ENCODE results near the gene PANK2.
"Not testable (repeated sequence)": the region's sequence is repeated elsewhere in the genome, so short reads cannot be mapped to it uniquely, and the experiment has no call there.

The PANK2 gene

DNA sequence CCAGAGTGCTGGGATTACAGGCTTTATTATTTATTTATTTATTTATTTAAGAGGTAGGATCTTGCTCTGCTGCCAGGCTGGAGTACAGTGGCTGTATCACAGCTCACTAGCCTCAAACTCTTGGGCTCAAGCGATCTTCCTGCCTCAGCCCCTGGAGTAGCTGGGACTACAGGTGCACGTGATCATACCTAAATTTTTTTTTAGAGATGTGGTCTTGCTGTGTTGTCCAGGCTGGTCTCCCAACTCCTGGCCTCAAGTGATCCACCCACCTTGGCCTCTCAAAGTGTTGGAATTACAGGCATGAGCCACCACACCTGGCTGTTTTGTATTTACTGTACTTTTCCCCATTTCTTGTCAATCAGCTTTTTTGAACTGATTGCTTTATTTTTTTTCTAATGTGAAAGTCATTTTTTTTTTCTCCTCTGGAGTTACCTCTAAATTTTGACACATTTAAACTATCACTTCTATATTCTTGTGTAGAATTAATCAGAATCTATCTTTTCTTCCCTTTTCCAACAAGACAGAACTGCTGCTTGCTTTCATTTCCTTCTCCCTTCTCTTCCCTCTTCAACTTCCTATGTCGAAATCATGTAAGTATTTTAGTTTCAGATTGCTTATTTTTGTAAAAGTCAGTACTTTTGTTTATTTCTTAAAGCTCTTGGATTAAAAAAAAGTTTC lies 12.0 kb downstream of the PANK2 start:
- no peak for DNase-seq (ENCODE audit: low spot score)

DNA sequence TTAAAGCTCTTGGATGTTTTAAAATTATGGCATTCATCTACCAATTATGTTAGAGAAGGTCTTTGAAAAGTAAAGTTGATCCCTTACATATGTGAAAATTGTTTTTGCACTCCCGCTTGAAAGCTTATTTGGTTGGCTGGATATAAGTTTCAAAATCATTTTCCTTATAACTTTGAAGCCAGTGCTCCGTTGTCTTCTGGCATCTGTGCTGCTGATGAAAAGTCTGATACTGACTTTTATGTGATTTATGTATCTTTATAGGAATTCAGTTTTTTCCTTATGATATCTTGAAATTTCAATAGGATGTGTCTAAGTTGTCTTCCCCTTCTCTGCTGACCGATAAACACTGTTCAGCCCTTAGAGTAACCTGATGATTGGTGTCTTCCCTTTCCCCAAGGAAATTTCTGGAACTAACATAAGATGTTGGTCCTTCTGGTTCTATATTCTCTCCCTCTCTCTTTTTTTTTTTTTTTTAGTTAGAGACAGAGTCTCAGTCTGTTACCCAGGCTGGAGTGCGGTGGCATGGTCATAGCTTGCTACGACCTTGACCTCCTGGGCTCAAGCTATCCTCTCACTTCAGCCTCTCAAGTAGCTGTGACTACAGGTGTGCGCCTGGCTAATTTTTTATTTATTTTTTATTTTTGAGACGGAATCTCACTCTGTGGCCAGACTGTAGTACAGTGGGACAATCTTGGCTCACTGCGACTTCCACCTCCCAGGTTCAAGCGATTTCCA lies 12.7 kb downstream of the PANK2 start:
- DNase-seq (ENCODE audit: low spot score): no peak

DNA sequence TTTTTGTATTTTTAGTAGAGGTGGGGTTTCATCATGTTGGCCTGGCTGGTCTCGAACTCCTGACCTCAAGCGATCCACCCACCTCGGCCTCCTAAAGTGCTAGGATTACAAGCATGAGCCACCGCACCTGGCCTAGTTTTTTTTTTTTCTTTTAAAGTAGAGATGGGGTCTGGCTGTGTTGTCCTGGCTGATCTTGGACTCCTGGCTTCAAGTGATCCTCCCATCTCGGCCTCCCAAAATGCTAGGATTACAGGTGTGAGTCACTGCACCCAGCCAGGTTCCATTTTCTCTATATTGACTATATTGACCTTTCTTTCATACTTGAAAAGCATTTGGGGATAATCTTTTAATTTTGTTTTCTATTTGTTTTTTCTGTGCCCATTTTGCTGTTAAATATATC lies 13.3 kb downstream of the PANK2 start:
- DNase-seq (ENCODE audit: low spot score): no peak

DNA sequence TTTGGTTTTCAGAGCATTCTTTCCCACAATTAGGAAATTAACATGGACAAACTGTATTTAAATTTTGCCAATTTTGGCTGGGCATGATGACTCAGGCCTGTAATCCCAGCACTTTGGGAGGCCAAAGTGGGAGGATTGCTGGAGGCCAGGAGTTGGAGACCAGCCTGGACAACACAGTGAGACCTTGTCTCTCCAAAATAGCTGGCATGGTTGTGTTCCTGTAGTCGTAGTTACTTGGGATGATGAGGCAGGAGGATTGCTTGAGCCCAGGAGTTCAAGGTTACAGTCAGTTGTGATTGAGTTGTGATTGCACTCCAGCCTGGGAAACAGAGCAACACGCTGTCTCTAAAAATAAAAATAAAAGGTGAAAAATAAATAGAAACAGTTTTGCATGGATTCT lies 15.0 kb downstream of the PANK2 start:
- no peak for DNase-seq (ENCODE audit: low spot score)

DNA sequence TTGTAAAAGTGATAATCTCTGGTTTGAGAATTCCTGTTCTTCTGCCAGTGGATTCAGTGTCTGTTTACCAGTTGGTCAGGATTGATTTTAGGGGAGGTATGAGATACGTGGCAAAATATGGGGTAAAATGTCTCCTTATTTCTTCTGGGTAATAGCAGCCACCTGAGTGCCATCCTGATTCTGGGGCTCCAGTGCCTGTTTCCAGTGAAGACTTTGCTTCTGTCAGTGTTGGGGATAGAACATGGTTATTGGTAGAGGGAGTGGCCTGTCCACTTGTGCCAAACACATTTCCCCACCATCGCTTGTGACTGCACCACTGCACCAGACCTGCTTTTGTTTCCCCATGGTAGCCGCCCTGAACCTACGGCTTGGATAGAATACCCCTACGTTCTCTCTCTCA lies 15.7 kb downstream of the PANK2 start:
- DNase-seq (ENCODE audit: low spot score): no peak

DNA sequence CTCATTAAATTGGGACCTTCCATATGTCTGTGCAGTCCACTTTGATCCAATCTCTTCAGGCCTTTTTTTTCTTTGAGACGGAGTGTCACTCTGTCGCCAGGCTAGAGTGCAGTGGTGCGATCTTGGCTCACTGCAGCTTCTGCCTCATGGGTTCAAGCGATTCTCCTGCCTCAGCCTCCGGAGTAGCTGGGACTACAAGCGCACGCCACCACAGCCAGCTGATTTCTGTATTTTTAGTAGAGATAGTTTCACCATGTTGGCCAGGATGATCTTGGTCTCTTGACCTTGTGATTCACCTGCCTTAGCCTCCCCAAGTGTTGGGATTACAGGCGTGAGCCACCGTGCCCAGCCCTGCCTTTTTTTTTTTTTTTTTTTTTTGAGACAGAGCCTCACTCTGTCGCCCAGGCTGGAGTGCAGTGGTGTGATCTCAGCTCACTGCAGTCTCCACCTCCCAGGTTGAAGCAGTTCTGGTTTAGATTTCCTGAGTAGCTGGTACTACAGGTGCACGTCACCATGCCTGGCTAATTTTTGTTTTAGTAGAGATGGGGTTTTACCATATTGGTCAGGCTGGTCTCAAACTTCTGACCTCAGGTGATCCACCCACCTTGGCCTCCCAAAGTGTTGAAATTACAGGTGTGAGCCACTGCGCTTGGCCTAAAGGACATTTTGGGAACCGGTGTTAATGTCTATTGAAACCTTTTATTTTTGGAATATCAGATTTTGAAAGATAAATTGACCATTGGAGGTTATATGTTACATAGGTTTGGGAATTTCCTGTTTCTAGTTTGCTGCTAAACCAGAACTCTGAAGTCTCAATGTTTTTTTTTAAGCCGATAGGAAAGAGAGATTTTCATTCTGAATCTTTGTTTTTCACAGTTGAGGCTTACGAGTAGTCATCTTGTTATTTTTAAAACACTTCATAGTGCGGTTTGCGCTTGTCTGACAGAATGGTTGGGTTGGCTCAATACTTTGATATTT lies 17.8 kb downstream of the PANK2 start:
- not testable (repeated sequence) for DNase-seq (ENCODE audit: low spot score)

DNA sequence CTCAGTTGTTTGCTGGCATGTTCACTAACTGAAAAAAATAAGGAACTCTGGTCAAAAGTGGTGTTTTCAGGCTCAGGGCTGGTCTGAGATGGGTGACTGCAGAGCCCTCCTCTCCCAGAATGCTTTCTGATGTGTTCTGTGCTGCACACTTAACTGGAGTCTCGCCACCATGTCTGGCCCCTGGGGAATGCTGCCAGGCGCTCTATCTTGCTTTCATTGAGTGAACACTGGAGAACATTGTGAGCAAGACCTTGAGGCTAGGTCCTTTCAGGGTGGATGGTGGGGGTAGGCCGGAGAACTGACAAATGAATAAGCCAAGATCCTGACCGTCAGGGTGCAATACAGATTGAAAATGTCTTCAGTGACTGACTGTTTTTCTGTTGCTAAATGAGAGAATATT lies 19.5 kb downstream of the PANK2 start:
- no peak for DNase-seq (ENCODE audit: low spot score)

DNA sequence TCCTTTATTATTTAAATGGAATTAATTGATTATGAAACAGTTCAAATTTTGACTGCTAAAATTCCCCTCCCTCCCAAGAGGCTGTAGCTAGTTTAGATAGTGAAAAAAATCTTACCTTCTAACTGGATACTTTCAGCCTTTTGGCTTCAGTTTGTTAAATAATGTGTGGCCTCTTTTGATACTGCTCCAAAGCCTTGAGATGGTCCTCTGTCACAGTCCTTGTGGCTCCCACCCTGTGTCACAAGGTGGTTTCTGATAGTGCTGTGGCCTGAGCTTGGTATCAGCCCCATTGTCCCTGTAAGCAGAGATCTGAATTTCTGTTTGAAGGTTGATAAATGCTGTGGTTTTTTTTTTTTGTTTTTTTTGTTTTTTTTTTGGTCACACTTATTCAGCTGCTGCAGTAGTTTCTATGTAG lies 20.8 kb downstream of the PANK2 start:
- no peak for DNase-seq (ENCODE audit: low spot score)

DNA sequence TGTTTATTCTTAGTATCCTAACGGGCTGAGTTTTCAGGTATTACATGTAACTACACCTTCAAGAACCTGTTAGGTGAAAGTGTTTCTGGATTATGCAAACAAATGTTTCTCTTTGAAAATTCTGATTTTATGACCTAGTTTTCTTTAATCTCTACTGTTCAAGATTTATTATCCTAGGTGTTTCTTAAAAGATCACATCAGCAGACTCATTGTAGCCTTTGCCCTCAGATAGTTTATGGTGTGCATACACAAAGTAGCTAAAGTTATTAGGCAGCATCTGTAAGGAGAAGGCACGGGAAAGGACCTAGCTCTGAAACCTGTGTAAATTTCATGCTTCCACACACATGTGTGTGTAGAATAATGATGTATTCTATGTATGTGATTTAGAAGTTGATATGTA lies 21.7 kb downstream of the PANK2 start:
- no peak for DNase-seq (ENCODE audit: low spot score)

DNA sequence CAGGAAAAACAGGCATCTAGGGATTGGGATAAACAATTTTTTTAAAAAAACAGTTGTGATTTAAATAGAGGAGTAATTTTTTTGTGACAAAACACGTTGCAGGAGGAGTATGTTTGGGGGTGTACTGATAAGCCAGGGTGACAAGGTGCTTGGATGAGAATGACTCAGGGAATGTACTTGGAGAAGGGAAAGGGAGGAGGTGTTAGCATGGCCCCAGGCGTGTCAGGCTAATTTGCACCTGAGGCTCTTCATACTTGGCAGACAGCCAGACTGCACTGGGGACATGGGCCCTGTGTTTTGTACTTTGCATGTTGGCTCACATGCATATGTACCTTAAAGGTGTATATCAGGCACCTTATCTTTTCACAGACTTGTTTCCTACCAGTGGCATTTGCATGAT lies 22.8 kb downstream of the PANK2 start:
- no peak for DNase-seq (ENCODE audit: low spot score)

DNA sequence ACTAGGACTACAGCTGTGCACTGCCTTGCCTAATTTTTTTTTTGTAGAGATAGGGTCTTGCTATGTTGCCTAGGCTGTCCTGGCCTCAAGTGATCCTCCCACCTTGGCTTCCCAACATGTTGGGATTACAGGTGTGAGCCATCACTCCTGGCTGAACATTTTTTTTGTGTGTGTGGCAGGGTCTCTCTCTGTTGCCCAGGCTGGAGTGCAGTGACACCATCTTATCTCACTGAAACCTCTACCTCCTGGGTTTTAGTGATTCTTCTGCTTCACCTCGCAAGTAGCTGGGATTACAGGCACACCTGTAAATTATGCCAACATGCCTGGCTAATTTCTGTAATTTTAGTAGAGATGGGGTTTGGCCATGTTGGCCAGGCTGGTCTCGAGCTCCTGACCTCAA lies 25.3 kb downstream of the PANK2 start:
- no peak for DNase-seq (ENCODE audit: low spot score)

DNA sequence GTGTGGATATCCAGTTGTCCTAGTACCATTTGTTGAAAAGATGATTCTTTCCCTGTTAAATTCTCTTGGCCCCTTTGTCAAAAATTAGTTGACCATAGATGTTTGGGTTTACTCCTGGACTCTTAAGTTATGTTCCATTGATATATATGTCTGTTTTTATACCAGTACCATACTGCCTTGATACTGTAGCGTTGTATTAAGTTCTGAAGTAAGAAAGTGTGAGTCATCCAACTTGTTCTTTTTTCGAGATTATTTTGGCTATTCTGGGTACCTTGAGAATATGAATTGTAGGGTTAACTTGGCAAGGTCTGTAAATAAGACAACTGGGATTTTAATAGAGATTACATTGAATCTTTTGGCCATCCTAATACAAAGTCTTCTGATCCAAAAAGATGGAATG lies 26.5 kb downstream of the PANK2 start:
- DNase-seq (ENCODE audit: low spot score): no peak

DNA sequence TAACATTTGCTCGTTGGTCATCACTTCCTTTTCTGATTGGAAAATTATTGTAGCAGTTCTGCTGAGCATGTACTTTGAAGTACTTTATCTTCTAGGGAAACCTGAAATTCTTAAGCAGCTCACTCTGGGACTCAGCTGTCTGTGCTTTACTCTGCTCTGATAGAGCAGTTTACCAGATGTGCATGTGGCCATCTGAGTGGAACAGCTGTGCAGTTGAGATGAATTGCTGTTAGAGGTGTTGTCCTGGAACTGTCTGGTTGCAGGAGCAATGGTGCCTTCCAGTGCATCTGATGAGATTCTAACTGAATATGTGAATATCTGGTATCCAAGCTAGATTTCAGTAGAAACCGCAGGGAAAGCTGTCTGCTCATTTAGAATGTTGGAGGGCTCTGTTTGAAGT lies 27.2 kb downstream of the PANK2 start:
- DNase-seq (ENCODE audit: low spot score): no peak

DNA sequence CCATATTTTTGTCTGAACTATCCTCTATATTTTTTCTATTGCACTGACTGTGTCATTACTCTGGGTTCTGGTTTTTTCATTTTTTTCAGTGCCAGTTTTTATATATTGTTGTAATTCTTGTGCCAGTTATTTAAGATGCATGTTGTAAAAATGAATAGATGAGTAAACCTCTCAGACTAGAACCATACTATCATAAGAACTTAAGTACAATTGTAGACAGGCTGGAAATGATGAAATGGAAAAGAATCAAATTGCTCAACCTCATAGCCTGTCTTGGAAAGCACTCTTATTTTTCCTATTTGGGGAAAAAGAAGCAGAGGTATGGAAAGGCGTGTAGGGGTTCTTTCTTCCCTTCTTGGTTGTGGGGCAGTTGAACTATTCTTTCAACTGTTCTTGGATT lies 30.2 kb downstream of the PANK2 start:
- DNase-seq (ENCODE audit: low spot score): no peak

DNA sequence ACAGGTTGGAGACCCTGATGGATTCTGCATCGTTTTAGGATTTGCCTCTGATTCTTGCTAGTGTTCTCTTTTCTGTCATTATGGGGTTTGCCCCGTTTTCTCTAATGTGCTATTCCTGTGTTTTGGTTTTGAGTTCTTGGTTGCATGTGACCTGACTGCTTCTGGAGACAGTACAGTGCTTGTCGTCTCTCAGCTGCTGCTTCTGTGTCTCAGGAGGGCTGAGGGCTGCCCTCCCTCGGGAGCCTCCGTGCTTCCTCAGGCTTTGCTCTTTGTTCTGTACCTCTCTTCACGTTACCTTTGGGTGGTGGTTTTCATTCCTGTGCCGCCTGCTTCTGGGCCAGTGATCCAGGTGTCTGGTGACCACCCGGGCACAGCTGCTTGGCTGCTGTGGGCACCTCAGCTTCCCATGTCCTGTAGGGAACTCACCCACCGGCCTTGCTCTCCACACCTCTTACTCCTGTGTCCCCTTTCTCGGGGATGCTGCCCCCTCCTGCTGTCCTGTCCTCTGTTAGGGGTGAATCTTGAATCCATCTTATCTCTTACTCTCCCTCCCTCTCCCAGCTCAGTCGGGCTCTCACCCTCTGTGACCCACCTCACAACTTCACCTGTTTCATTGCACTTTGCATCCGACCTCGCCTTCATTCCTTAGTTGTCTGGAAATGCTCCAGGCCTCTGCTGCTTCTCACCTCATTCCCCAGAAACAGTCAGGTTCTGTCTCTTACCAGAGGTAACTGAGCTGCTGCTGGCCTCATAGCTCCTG lies 33.2 kb downstream of the PANK2 start:
- no peak for DNase-seq (ENCODE audit: low spot score)

DNA sequence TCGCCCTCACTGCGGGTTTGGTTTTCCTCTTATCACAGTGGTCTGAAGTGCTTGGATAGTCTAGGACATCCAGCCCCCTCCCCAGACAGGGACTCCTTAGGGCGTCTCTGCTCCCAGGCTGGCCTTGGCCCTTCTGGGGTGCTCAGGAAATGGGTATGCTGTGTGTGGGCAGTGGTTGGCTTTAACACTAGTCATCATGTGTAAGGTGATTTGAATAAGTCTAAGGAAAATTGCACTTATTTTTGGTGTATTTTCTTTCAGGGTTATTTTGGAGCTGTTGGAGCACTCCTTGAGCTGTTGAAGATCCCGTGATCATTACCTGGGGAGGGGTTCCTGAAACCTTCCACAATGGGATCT lies 33.8 kb downstream of the PANK2 start:
- DNase-seq (ENCODE audit: low spot score): no peak

DNA sequence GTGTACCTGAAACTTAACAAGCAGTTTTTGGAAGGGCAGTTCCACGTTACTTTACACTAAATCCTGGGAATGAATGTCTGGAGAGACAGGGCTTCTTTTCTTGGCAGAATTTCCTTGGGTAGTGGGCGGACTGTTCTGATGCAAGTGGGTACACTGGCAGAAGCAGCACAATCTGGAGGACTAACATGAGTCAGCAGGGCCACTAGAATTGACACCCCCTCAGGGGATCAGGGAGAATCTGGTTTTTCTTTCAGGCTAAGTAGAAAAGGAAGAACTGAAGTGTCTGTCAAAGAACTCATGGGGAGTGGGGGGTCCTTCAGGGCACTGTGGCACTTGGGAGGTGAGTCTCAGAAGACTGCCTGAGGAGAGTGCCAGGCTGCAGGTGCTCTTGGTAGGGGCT lies 34.6 kb downstream of the PANK2 start:
- peak; percentile 75 for DNase-seq (ENCODE audit: low spot score)

DNA sequence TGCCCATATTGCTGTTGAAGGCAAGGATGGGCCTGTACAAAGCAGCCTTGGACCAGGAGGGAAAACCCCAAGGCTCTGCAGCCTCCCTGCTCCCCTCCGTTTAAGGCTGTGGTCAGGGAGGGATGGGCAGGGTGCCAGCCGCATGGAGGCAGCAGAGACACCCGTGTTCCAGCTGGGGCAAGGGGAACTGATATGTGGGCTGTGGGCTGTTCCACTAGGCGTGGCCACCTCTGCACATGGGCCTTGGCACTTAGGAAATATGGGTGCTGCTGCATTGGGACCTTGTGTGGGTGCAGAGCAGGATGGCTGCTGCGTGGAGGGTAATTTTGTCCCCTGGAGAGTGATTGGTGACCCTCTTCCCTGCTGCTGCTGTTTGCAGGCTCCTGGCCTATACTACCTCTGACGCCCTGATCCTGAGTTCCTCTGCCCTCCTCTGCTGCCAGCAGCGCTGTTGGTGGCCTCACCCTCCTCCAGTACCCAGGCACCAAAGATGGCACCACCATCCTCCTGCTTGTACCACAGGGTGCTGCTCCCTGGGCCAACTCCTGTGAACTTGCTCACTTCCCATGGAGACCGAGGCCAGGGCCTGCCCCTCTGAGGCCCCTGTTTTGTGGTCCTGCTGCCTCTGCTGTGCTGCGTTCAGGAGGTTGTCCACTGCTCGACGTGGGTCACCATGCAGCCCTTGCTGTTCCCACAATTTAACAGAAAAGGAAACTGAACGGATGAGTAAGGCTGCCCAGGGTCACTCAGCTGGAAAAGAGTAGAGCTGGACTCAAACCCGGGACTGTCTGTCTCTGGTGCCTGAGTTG lies 35.3 kb downstream of the PANK2 start:
- no peak for DNase-seq (ENCODE audit: low spot score)

DNA sequence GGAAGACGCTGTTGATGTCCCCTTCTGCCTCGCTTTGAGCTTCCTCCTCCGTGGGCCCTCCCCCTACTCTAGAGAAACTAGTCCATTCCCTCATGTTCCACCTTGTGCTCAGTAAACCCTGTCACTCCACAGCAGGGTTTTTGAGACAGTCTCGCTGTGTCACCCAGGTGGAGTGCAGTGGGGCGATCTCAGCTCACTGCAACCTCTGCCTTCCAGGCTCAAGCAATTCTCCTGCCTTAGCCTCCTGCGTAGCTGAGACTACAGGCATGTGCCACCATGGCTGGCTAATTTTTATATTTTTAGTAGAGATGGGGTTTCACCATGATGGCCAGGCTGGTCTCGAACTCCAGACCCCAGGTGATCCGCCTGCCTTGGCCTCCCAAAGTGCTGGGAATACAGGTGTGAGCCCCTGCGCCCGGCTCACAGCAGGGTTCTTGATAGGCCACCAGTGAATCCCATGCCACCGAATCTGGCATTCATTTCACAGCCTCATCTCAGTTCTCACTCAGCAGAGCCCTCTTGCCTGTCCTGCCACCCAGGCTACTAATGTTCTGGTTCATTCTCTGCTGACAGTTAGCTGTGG lies 36.0 kb downstream of the PANK2 start:
- no peak for DNase-seq (ENCODE audit: low spot score)

DNA sequence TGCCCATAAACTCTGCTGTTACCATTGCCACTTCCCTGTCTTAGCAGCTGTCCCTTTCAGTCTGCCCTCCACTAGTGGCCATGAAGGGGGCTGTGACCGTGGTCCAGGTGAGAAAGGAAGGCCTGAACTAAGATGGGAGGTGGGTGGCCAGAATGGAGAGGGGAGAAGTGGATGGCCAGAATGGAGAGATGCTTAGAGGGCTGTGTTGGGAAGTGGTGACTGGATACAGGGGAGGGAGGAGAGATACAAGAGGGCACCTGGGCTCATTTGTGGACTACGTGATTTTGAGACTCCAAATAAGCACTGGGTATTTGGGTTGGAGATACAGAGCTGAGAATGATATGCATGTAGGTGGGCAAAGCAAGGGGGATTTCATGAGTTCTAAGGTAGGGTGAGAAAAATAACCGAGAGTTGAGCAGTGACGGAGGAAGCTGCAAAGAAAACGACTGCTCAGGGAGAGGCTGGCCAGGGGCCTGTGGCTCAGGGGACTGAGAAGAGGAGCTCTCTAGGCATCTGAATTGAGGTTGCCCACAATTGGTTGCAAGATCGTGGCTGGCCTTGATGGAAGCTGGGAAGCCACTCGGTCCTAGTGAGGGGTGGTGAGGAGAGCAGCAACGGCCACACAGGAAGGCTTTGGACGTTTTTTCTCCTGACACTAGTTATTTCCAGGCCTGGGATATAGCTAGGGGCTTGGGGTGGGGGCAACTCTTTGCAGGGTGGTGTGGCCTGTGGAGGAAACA lies 36.9 kb downstream of the PANK2 start:
- no peak for DNase-seq (ENCODE audit: low spot score)
